HEK293 (cell line): ENCODE data around the gene ERGIC1.
"Not testable (repeated sequence)": the region's sequence is repeated elsewhere in the genome, so short reads cannot be mapped to it uniquely, and the experiment has no call there.

Experiments used
- CTCF ChIA-PET: fragments of 350-600 bp; formaldehyde crosslinking; extraction: SDS; loops from one replicate; lab custom pipeline; 2021; ENCODE audit warnings: antibody characterized with exemption; lab: Yijun Ruan, JAX
- POLR2A ChIA-PET: fragments of 300-600 bp; formaldehyde crosslinking; extraction: SDS; loops from one replicate; lab custom pipeline; 2020; ENCODE audit warnings: antibody characterized with exemption, inconsistent platforms; lab: Yijun Ruan, JAX
- H3K27ac ChIP-seq: fragments of 200-500 bp; sonication (Bioruptor generic); 2 replicates; pipeline ENCODE4 v1.5.1; 2014; ENCODE audit warnings: low read depth, low read length, control low read depth, inconsistent platforms; ENCODE audit errors: extremely low read depth
- H3K36me3 ChIP-seq, 2 experiments: fragments of 200-500 bp in 1 of 2; sonication (Bioruptor generic) in 1 of 2; 1 replicate in 1 of 2; 2 replicates in 1 of 2; pipeline ENCODE4 v1.5.1; 2014 to 2017; ENCODE audit warnings: inconsistent platforms in 2 of 2, low read length in 2 of 2; ENCODE audit not compliant: control insufficient read depth in 2 of 2, insufficient read depth in 1 of 2
- H3K4me1 ChIP-seq: fragments of 200-500 bp; sonication (Bioruptor generic); 2 replicates; pipeline ENCODE4 v1.5.1; 2014; ENCODE audit warnings: mild to moderate bottlenecking, low read length, inconsistent platforms; ENCODE audit not compliant: control insufficient read depth, insufficient read depth
- H3K4me3 ChIP-seq: 2 replicates; pipeline ENCODE4 v1.5.1; 2011; ENCODE audit warnings: low read depth, mild to moderate bottlenecking, control low read depth, low read length, moderate library complexity
- H3K9me3 ChIP-seq: fragments of 200-500 bp; sonication (Bioruptor generic); 2 replicates; pipeline ENCODE4 v1.5.1; 2014; ENCODE audit warnings: low read depth, low read length, inconsistent platforms; ENCODE audit not compliant: control insufficient read depth, insufficient read depth
- BCL11A ChIP-seq: fragments of 450-650 bp; formaldehyde crosslinking; IDR thresholded peaks from 2 replicates; pipeline ENCODE4 v1.5.1; 2016; ENCODE audit warnings: low read depth, missing biosample characterization, missing genetic modification characterization
- BCL6B ChIP-seq: fragments of 450-650 bp; formaldehyde crosslinking; IDR thresholded peaks from 2 replicates; pipeline ENCODE4 v1.5.1; 2017; ENCODE audit warnings: missing biosample characterization, missing genetic modification characterization
- GFI1B ChIP-seq: fragments of 450-650 bp; formaldehyde crosslinking; IDR thresholded peaks from 2 replicates; pipeline ENCODE4 v1.5.1; 2016; ENCODE audit warnings: missing biosample characterization, missing genetic modification characterization
- GLIS1 ChIP-seq: fragments of 450-650 bp; formaldehyde crosslinking; IDR thresholded peaks from 2 replicates; pipeline ENCODE4 v1.5.1; 2016; ENCODE audit warnings: missing biosample characterization, missing genetic modification characterization
- SALL2 ChIP-seq: fragments of 450-650 bp; formaldehyde crosslinking; IDR thresholded peaks from 2 replicates; pipeline ENCODE4 v1.5.0; 2017; ENCODE audit warnings: missing biosample characterization, mild to moderate bottlenecking, missing genetic modification characterization, borderline replicate concordance
- YY1 ChIP-seq: fragments of 450-650 bp; formaldehyde crosslinking; IDR thresholded peaks from 2 replicates; pipeline ENCODE4 v1.5.1; 2018; ENCODE audit warnings: missing biosample characterization, missing genetic modification characterization
- ZBTB49 ChIP-seq: fragments of 450-650 bp; formaldehyde crosslinking; IDR thresholded peaks from 2 replicates; pipeline ENCODE4 v1.5.1; 2016; ENCODE audit warnings: missing biosample characterization, missing genetic modification characterization, low read depth
- ZFHX2 ChIP-seq: fragments of 450-650 bp; formaldehyde crosslinking; conservative IDR thresholded peaks from 2 replicates; pipeline ENCODE4 v1.5.1; 2016; ENCODE audit warnings: missing biosample characterization, missing genetic modification characterization
- ZNF175 ChIP-seq: fragments of 450-650 bp; formaldehyde crosslinking; IDR thresholded peaks from 2 replicates; pipeline ENCODE4 v1.5.1; 2016; ENCODE audit warnings: missing biosample characterization, missing genetic modification characterization
- ZNF266 ChIP-seq: fragments of 450-650 bp; formaldehyde crosslinking; IDR thresholded peaks from 2 replicates; pipeline ENCODE4 v1.5.1; 2016; ENCODE audit warnings: missing biosample characterization, missing genetic modification characterization, low read depth
- ZNF549 ChIP-seq: fragments of 450-650 bp; IDR thresholded peaks from 2 replicates; pipeline ENCODE4 v1.5.1; 2018; ENCODE audit warnings: missing biosample characterization, missing genetic modification characterization, mild to moderate bottlenecking, inconsistent platforms, moderate library complexity
- ZNF580 ChIP-seq: fragments of 450-650 bp; formaldehyde crosslinking; IDR thresholded peaks from 2 replicates; pipeline ENCODE4 v1.5.1; 2016; ENCODE audit warnings: missing biosample characterization, missing genetic modification characterization
- ZNF660 ChIP-seq: fragments of 450-650 bp; IDR thresholded peaks from 2 replicates; pipeline ENCODE4 v1.5.1; 2018; ENCODE audit warnings: missing biosample characterization, mild to moderate bottlenecking, missing genetic modification characterization
- ZNF704 ChIP-seq: fragments of 450-650 bp; formaldehyde crosslinking; IDR thresholded peaks from 2 replicates; pipeline ENCODE4 v1.5.1; 2016; ENCODE audit warnings: missing biosample characterization, missing genetic modification characterization
- TF ChIP-seq, protein P1 (sequence below): fragments of 450-650 bp; formaldehyde crosslinking; IDR thresholded peaks from 2 replicates; pipeline ENCODE4 v1.5.1; 2016; ENCODE audit warnings: missing biosample characterization, missing genetic modification characterization, borderline replicate concordance

Gene ERGIC1

GRCh38 chr5:172845154-172845553, 11.1 kb downstream of the ERGIC1 start:
- peak; percentile 24; the same call in 1 of the 2 replicates for TF ChIP-seq GLIS1
- peak; percentile 14; the same call in 1 of the 2 replicates for TF ChIP-seq ZFHX2
- no peak for TF ChIP-seq ZNF660 (tag by site-specific recombination)
- no peaks in the 10 kb centered on the region for H3K9me3 ChIP-seq
- CTCF ChIA-PET: no interaction called here
- POLR2A ChIA-PET: interaction anchor here (0.5 kb wide), 1 partner anchor 13 kb away, joined by 3 read pairs; no protein-coding TSS in a partner anchor
- H3K27ac ChIP-seq: no peak overlapping the region
- no peaks in the 10 kb centered on the region for H3K4me1 ChIP-seq
- H3K36me3 ChIP-seq: no peaks in the 10 kb centered on the region
- H3K4me3 ChIP-seq: no peak overlapping the region

GRCh38 chr5:172845576-172845975, 11.5 kb downstream of the ERGIC1 start:
- Histone ChIP-seq H3K4me3 (no peak overlapping the region), H3K36me3 (no peaks in the 10 kb centered on the region), H3K4me1 (no peaks in the 10 kb centered on the region), H3K27ac (no peak overlapping the region), H3K9me3 (no peaks in the 10 kb centered on the region)
- ChIA-PET POLR2A (interaction anchor here (0.5 to 1.7 kb wide), 2 partner anchors 14 to 74 kb away, joined by 3 to 6 read pairs; partner anchors contain the start of gene DUSP1), CTCF (no interaction called here)
- TF ChIP-seq GFI1B (tag by site-specific recombination) (no peak), SALL2 (no peak)
- TF ChIP-seq, protein P1, sequence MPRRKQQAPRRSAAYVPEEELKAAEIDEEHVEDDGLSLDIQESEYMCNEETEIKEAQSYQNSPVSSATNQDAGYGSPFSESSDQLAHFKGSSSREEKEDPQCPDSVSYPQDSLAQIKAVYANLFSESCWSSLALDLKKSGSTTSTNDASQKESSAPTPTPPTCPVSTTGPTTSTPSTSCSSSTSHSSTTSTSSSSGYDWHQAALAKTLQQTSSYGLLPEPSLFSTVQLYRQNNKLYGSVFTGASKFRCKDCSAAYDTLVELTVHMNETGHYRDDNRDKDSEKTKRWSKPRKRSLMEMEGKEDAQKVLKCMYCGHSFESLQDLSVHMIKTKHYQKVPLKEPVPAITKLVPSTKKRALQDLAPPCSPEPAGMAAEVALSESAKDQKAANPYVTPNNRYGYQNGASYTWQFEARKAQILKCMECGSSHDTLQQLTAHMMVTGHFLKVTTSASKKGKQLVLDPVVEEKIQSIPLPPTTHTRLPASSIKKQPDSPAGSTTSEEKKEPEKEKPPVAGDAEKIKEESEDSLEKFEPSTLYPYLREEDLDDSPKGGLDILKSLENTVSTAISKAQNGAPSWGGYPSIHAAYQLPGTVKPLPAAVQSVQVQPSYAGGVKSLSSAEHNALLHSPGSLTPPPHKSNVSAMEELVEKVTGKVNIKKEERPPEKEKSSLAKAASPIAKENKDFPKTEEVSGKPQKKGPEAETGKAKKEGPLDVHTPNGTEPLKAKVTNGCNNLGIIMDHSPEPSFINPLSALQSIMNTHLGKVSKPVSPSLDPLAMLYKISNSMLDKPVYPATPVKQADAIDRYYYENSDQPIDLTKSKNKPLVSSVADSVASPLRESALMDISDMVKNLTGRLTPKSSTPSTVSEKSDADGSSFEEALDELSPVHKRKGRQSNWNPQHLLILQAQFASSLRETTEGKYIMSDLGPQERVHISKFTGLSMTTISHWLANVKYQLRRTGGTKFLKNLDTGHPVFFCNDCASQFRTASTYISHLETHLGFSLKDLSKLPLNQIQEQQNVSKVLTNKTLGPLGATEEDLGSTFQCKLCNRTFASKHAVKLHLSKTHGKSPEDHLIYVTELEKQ (tag by site-specific recombination): no peak

- CTCF ChIA-PET: interaction anchor here (0.6 to 1.0 kb wide), 3 partner anchors 50 to 565 kb away, joined by 3 to 5 read pairs (median 3); no protein-coding TSS in a partner anchor
- Histone ChIP-seq H3K4me1 (no peaks in the 10 kb centered on the region), H3K9me3 (no peaks in the 10 kb centered on the region), H3K27ac (no peak overlapping the region), H3K36me3 (no peaks in the 10 kb centered on the region), H3K4me3 (no peak overlapping the region)
- no peak for TF ChIP-seq ZBTB49
- POLR2A ChIA-PET: interaction anchor here (1.7 kb wide), 1 partner anchor 75 kb away, joined by 6 read pairs; the partner anchor contains the start of gene DUSP1
Measured at GRCh38 chr5:172846249-172846648, 12.2 kb downstream of the ERGIC1 start.

DNA sequence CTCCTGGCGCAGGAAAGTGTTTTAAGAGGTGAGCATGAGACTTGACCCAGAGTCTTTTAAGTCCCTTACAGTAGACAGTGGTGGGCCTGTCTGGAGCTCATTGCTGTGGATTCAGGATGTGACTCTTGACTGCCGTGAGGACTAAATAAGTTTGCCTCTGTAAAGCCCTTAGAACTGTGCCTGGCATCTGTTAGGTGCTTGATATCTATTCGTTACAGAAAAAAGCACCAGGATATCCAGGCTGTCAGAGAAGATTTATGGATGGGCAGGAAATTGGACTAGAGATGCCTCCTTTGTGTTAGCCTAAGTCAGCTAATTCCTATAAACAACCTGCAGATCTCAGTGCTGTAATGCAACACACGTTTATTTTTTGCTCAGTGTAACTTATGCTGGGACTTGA, 12.6 kb downstream of the ERGIC1 start:
- Histone ChIP-seq H3K9me3 (no peaks in the 10 kb centered on the region), H3K4me1 (no peaks in the 10 kb centered on the region), H3K4me3 (no peak overlapping the region)
- TF ChIP-seq ZNF266 (tag by site-specific recombination): no peak
- no peak for TF ChIP-seq ZNF704
- TF ChIP-seq YY1: no peak
- TF ChIP-seq ZNF549: no peak
- no peak for TF ChIP-seq ZNF175
- no peak for TF ChIP-seq BCL11A (tag by site-specific recombination)
- no peak for TF ChIP-seq ZNF580 (tag by site-specific recombination)
- no peak for TF ChIP-seq BCL6B (tag by site-specific recombination)
- TF ChIP-seq, all 188 proteins: peak for 0
- Histone ChIP-seq H3K36me3 (no peaks in the 10 kb centered on the region), H3K27ac (no peak overlapping the region)
- CTCF ChIA-PET: interaction anchor here (0.6 to 1.0 kb wide), 3 partner anchors 50 to 565 kb away, joined by 3 to 5 read pairs (median 3); no protein-coding TSS in a partner anchor
- POLR2A ChIA-PET: interaction anchor here (1.7 kb wide), 1 partner anchor 76 kb away, joined by 6 read pairs; the partner anchor contains the start of gene DUSP1

GRCh38 chr5:172847584-172847983, 13.5 kb downstream of the ERGIC1 start:
- H3K4me3 ChIP-seq, H3K9me3 ChIP-seq, H3K36me3 ChIP-seq, H3K4me1 ChIP-seq, H3K27ac ChIP-seq: not testable (repeated sequence)
- ChIA-PET CTCF (interaction anchor here (1.4 kb wide), 1 partner anchor 10 kb away, joined by 4 read pairs; no protein-coding TSS in a partner anchor), POLR2A (interaction anchor here (0.8 kb wide), 1 partner anchor 82 kb away, joined by 3 read pairs; no protein-coding TSS in a partner anchor)
